Erythroblast (primary cell): ENCODE measurements around the gene SPEG.

ENCODE experiments used
- GATA1 ChIP-seq: IDR thresholded peaks from 2 replicates; pipeline ENCODE4 v1.6.1; 2011; ENCODE audit warnings: low read depth, mild to moderate bottlenecking, control low read depth, low read length, moderate library complexity
- POLR2A ChIP-seq: IDR thresholded peaks from 2 replicates; pipeline ENCODE4 v1.6.1; 2011; ENCODE audit warnings: mild to moderate bottlenecking, low read length

DNA sequence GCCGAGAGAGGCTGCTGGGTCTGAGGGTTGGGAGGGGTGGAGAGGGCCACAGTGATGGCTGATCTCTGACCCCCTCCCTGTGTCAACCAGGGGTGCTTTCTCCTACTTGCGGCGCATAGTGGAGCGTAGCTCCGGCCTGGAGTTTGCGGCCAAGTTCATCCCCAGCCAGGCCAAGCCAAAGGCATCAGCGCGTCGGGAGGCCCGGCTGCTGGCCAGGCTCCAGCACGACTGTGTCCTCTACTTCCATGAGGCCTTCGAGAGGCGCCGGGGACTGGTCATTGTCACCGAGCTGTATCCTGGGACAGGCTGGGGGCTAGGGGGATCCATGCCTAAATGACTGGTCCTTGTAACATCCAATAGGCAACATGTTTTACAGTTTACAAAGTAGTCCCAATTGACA lies 43.2 kb downstream of the SPEG start:
- TF ChIP-seq POLR2A, result no peak
- TF ChIP-seq GATA1, result no peak
